Measurements from ENCODE around the gene MYO7A. TPM values are rescaled to one million over a fixed set of nuclear protein-coding genes. Genes with fewer than 3 reads are reported as not detected.

MYO7A gene
- total RNA-seq, 1 donor from 2014 or later: 2.8 TPM

- DNase-seq: no peak
Measured at GRCh38 chr11:77215106-77215505, 87.1 kb downstream of the MYO7A start.

GRCh38 chr11:77217156-77217555, 89.1 kb downstream of the MYO7A start:
- DNase-seq: no peak

GRCh38 chr11:77223797-77224196, 95.8 kb downstream of the MYO7A start:
- no peak for DNase-seq

- no peak for DNase-seq
Measured at GRCh38 chr11:77230878-77231605, 103.0 kb downstream of the MYO7A start.

GRCh38 chr11:77231800-77232199, 103.8 kb downstream of the MYO7A start:
- no peak for DNase-seq

GRCh38 chr11:77232242-77232641, 104.2 kb downstream of the MYO7A start:
- no peak for DNase-seq

GRCh38 chr11:77233011-77233410, 105.0 kb downstream of the MYO7A start:
- no peak for DNase-seq

GRCh38 chr11:77236901-77237300, 108.9 kb downstream of the MYO7A start:
- no peak for DNase-seq

GRCh38 chr11:77244277-77245027, 116.4 kb downstream of the MYO7A start:
- DNase-seq: peak; percentile 92

GRCh38 chr11:77249427-77249826, 121.4 kb downstream of the MYO7A start:
- DNase-seq: no peak

GRCh38 chr11:77250881-77251640, 123.0 kb downstream of the MYO7A start:
- no peak for DNase-seq

- no peak for DNase-seq
Measured at GRCh38 chr11:77252555-77253270, 124.7 kb downstream of the MYO7A start.

- no peak for DNase-seq
Measured at GRCh38 chr11:77253690-77254089, 125.6 kb downstream of the MYO7A start.

- peak; percentile 41 for DNase-seq
Measured at GRCh38 chr11:77259641-77260040, 131.6 kb downstream of the MYO7A start.

GRCh38 chr11:77262803-77263202, 134.8 kb downstream of the MYO7A start:
- DNase-seq: no peak

Other genes starting within 250 kb of the MYO7A start
- not detected for gene B3GNT6, start 93.8 kb upstream of the MYO7A start, total RNA-seq
- 8.2 TPM for gene CAPN5, start 61.3 kb upstream of the MYO7A start, total RNA-seq
- gene OMP, start 25.4 kb upstream of the MYO7A start, total RNA-seq: not detected
- gene GDPD4, start 173.4 kb downstream of the MYO7A start, total RNA-seq: 0.39 TPM